Activated naive CD8-positive, alpha-beta T cell treated with anti-CD3 and anti-CD28 coated beads for 36 hours (primary cell): ENCODE measurements around the gene AUTS2. TPM values are rescaled to one million over a fixed set of nuclear protein-coding genes. Genes with fewer than 3 reads are reported as not detected.
"Not testable (repeated sequence)": the region's sequence is repeated elsewhere in the genome, so short reads cannot be mapped to it uniquely, and the experiment has no call there.

Experiments used
- DNase-seq: peaks from one replicate; pipeline ENCODE4 v3.0.0; 2021
- H3K27ac Mint-ChIP-seq: one replicate; pipeline ENCODE4 v1.8.0; 2022; ENCODE audit warnings: mild to moderate bottlenecking, moderate library complexity, mixed read lengths
- H3K27me3 Mint-ChIP-seq: one replicate; pipeline ENCODE4 v1.8.0; 2022; ENCODE audit warnings: mild to moderate bottlenecking, mixed read lengths
- H3K36me3 Mint-ChIP-seq: one replicate; pipeline ENCODE4 v1.8.0; 2021; ENCODE audit warnings: mild to moderate bottlenecking, mixed read lengths
- H3K4me1 Mint-ChIP-seq: one replicate; pipeline ENCODE4 v1.8.0; 2021; ENCODE audit warnings: mixed read lengths
- H3K4me3 Mint-ChIP-seq: one replicate; pipeline ENCODE4 v1.8.0; 2022; ENCODE audit warnings: mild to moderate bottlenecking, moderate library complexity, mixed read lengths
- H3K9me3 Mint-ChIP-seq: one replicate; pipeline ENCODE4 v1.8.0; 2022; ENCODE audit warnings: mixed read lengths
- total RNA-seq, 2 experiments: library from RNA; stranded (reverse); gene quantifications; one replicate each; pipeline ENCODE4 v1.2.3, GENCODE V29; 2021

The AUTS2 gene
- total RNA-seq, 2 experiments from 2014 or later, result 0.58 to 0.78 TPM

DNA sequence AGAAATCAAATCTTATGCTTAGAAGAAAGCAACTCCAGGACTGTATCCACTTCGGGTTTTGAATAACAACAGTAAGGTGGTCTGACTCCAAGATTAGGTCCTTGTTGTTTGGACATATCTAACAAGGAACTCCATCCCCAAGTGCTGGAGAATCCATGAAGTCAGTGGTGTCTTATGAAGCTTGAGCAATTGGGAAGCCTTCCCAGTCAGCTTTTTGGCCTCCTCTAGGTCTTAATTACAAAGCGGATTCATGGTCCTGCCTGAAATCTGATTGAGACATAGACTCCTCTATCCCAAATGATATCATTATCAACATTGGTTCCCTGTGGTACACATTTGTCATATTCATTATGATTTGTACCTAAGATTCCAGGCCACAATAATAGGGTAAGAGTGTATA lies 642.6 kb downstream of the AUTS2 start:
- H3K27me3 Mint-ChIP-seq, result no peaks in the 10 kb centered on the region

DNA sequence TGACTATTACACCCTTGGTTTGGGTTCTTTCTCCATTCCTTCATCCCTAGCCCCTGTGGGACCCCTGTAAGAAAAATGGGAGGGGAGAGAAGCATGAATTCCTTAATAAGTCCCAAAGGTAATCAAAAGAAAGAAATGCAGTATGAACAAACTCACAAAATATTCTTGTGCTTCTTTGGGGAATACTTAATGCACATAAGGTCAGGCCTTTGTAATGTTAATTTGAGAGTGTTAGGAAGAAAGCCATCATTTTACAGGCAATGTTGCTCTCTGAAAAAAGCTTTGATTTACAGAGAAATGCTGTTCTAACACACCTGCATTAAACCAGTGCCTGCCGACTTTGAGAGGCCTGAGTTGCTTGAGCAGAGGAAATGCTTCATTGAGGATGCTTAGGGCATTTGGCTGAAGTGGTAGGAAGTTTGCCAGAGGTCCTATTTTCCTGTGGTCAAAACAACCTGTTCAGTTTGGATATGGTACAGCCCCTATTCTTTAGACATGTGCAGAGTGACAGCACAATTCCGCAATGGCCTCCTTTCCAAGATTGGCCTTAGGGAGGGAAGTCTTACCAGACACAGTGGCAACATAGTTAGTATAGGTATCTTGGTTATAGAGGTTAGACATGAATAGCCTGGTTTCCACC lies 643.4 kb downstream of the AUTS2 start:
- no peaks in the 10 kb centered on the region for H3K4me1 Mint-ChIP-seq
- H3K4me3 Mint-ChIP-seq, result no peak overlapping the region
- H3K27me3 Mint-ChIP-seq, result no peaks in the 10 kb centered on the region
- no peaks in the 10 kb centered on the region for H3K36me3 Mint-ChIP-seq
- no peaks in the 10 kb centered on the region for H3K9me3 Mint-ChIP-seq
- no peak for DNase-seq
- H3K27ac Mint-ChIP-seq, result no peak overlapping the region

More for the DNA sequence above, 642.6 kb downstream of the AUTS2 start:
- no peak overlapping the region for H3K4me3 Mint-ChIP-seq
- DNase-seq, result no peak
- no peaks in the 10 kb centered on the region for H3K4me1 Mint-ChIP-seq
- no peaks in the 10 kb centered on the region for H3K9me3 Mint-ChIP-seq
- H3K36me3 Mint-ChIP-seq, result no peaks in the 10 kb centered on the region
- H3K27ac Mint-ChIP-seq, result no peak overlapping the region

- no peak overlapping the region for H3K4me3 Mint-ChIP-seq
- no peak overlapping the region for H3K27ac Mint-ChIP-seq
- H3K9me3 Mint-ChIP-seq, result no peaks in the 10 kb centered on the region
- H3K4me1 Mint-ChIP-seq, result no peaks in the 10 kb centered on the region
- no peaks in the 10 kb centered on the region for H3K36me3 Mint-ChIP-seq
- H3K27me3 Mint-ChIP-seq, result no peaks in the 10 kb centered on the region
- no peak for DNase-seq
Observed at GRCh38 chr7:70242826-70243225, 644.6 kb downstream of the AUTS2 start.

- no peak overlapping the region for H3K4me3 Mint-ChIP-seq
- H3K9me3 Mint-ChIP-seq, result no peaks in the 10 kb centered on the region
- no peaks in the 10 kb centered on the region for H3K4me1 Mint-ChIP-seq
- no peak overlapping the region for H3K27ac Mint-ChIP-seq
- no peaks in the 10 kb centered on the region for H3K27me3 Mint-ChIP-seq
- H3K36me3 Mint-ChIP-seq, result no peaks in the 10 kb centered on the region
- no peak for DNase-seq
Observed at GRCh38 chr7:70243443-70243842, 645.2 kb downstream of the AUTS2 start.

- Mint-ChIP-seq H3K4me3 (no peak overlapping the region), H3K27ac (no peak overlapping the region), H3K9me3 (no peaks in the 10 kb centered on the region), H3K4me1 (no peaks in the 10 kb centered on the region), H3K27me3 (no peaks in the 10 kb centered on the region), H3K36me3 (no peaks in the 10 kb centered on the region)
- no peak for DNase-seq
Observed at GRCh38 chr7:70257921-70258320, 659.6 kb downstream of the AUTS2 start.

DNA sequence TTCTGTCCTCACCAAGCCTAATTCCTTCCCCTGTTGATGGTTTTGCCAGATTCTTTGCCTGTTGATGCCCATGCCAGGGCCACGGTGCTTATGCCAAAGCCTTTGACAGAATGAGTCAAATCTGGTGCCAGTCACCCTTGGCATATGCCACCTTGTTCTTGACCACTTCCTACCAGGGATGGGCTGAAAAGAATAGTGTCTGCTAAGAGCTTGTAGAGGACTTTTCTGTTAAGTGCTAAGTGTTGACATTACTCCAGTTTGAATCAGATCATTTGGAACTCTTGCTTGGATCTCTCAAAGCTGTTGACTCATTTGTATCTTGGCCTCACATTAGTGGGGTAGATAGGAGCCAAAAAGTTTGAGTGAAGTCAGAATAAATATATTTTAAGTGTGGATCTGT lies 661.2 kb downstream of the AUTS2 start:
- Mint-ChIP-seq H3K27ac (no peak overlapping the region), H3K36me3 (no peaks in the 10 kb centered on the region), H3K9me3 (no peaks in the 10 kb centered on the region), H3K27me3 (no peaks in the 10 kb centered on the region), H3K4me3 (no peak overlapping the region), H3K4me1 (no peaks in the 10 kb centered on the region)
- DNase-seq, result no peak

- Mint-ChIP-seq H3K36me3 (no peaks in the 10 kb centered on the region), H3K27me3 (no peaks in the 10 kb centered on the region), H3K9me3 (no peaks in the 10 kb centered on the region), H3K4me1 (no peaks in the 10 kb centered on the region), H3K4me3 (no peak overlapping the region), H3K27ac (no peak overlapping the region)
- DNase-seq, result no peak
Observed at GRCh38 chr7:70263471-70264255, 665.4 kb downstream of the AUTS2 start.

- no peaks in the 10 kb centered on the region for H3K27me3 Mint-ChIP-seq
- DNase-seq, result no peak
- H3K9me3 Mint-ChIP-seq, result no peaks in the 10 kb centered on the region
- no peak overlapping the region for H3K27ac Mint-ChIP-seq
- no peaks in the 10 kb centered on the region for H3K36me3 Mint-ChIP-seq
- H3K4me3 Mint-ChIP-seq, result no peak overlapping the region
- H3K4me1 Mint-ChIP-seq, result no peaks in the 10 kb centered on the region
Observed at GRCh38 chr7:70266186-70266585, 667.9 kb downstream of the AUTS2 start.

DNA sequence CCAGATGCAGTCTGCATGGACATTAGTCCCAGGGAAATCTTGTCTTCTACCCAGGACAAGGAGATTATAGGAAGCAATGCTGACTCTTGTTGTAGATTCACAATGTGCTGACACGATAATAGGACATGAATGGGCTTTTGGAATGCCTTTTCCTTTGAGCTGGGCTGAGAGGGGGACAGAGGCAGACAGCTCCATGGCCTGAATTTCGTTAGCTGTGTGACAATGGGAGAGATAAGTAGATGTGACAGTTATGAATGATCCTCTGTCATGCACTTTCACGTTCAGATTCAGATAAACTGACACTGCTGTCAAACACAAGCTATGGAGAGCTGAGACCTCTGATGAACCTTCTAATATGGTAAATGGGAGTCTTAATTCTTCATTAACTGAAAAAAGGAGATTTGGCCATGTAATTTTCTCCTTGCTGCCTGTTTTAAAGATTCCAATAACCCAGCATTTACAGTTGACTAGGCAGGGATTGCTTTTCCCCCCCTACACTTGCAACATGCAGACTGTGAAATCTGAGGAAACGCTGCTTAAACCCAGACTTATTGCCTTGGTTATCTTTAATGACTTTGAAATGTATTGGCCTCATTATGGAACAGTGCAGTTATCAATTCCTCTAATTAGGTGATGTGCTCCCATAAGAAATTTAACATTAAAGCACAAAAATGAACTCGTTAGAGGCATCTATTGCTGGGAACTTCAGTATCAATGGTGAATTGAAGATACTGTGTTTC lies 669.3 kb downstream of the AUTS2 start:
- H3K9me3 Mint-ChIP-seq, result no peaks in the 10 kb centered on the region

GRCh38 chr7:70268179-70268578 lies 669.9 kb downstream of the AUTS2 start:
- H3K36me3 Mint-ChIP-seq, result no peaks in the 10 kb centered on the region
- H3K27me3 Mint-ChIP-seq, result no peaks in the 10 kb centered on the region
- H3K9me3 Mint-ChIP-seq, result no peaks in the 10 kb centered on the region
- no peak overlapping the region for H3K27ac Mint-ChIP-seq
- DNase-seq, result no peak
- H3K4me3 Mint-ChIP-seq, result no peak overlapping the region
- no peaks in the 10 kb centered on the region for H3K4me1 Mint-ChIP-seq

More for the DNA sequence above, 669.3 kb downstream of the AUTS2 start:
- Mint-ChIP-seq H3K27me3 (no peaks in the 10 kb centered on the region), H3K27ac (no peak overlapping the region), H3K36me3 (no peaks in the 10 kb centered on the region), H3K4me1 (no peaks in the 10 kb centered on the region), H3K4me3 (no peak overlapping the region)
- DNase-seq, result no peak

DNA sequence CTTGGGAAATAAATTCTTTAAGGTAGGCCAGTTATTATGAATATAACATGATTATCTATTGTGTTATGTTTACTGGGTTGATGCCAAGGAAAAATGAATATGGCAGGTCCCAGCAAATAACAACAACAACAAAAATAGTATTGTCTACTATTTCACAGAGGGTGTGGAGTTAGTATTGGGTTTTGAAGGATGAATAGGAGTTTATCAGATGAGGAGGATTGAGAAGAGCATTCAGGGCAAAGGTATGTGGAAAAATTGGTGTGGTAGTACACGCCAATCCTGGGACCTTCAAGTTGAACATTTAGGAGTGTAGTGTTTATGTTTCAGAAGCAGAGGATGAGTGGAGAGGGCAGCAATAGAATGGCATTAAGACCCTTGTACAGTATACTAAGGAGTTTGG lies 671.9 kb downstream of the AUTS2 start:
- H3K4me3 Mint-ChIP-seq, result no peak overlapping the region
- no peak for DNase-seq
- no peaks in the 10 kb centered on the region for H3K9me3 Mint-ChIP-seq
- no peaks in the 10 kb centered on the region for H3K4me1 Mint-ChIP-seq
- H3K27me3 Mint-ChIP-seq, result no peaks in the 10 kb centered on the region
- no peak overlapping the region for H3K27ac Mint-ChIP-seq
- H3K36me3 Mint-ChIP-seq, result no peaks in the 10 kb centered on the region

DNA sequence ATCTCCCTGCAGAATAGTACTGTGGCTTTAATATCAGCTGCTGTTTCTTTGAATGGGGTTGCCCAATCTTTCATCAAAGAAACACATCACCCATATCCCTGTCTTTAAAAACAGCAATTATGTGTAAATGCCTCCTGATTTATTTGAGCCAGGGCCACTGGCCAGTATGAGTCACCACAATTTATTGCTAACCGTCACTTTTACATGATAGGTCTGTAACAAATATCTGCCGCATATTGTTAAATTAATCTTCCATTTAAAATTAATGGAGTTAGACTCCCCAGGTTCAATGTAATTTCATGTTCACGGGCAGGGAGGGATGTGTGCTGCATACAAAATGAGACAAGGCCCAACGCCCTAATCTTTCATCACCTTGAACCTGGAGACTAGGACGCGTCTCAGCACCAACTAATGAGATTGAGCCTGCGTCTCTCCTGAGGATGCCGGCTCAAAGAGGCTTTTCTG lies 673.4 kb downstream of the AUTS2 start:
- no peaks in the 10 kb centered on the region for H3K9me3 Mint-ChIP-seq
- no peaks in the 10 kb centered on the region for H3K4me1 Mint-ChIP-seq
- H3K27me3 Mint-ChIP-seq, result no peaks in the 10 kb centered on the region
- no peaks in the 10 kb centered on the region for H3K36me3 Mint-ChIP-seq
- no peak overlapping the region for H3K27ac Mint-ChIP-seq
- no peak for DNase-seq
- H3K4me3 Mint-ChIP-seq, result no peak overlapping the region

- DNase-seq, H3K27ac Mint-ChIP-seq: not testable (repeated sequence)
Observed at GRCh38 chr7:70275570-70275969, 677.3 kb downstream of the AUTS2 start.

DNA sequence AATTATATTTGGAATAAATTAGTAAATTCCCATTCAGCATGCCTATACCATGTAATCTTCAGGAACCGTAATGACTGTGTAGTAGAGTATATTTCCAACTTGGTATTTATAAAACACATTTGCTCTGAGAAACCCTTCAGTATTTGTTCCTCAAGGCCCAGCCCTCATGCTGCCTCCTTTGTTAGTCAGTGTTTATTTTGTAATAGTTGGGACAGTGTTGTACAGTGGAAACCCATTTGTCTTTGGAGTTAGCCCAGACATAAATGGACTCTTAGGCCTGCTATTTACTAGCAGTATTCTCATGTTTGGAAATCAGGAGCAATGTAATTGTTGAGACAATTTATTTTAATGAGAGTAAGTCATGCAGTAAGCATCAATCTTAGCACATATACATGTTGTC lies 686.9 kb downstream of the AUTS2 start:
- no peaks in the 10 kb centered on the region for H3K27me3 Mint-ChIP-seq
- DNase-seq, result no peak
- H3K4me3 Mint-ChIP-seq, result no peak overlapping the region
- no peaks in the 10 kb centered on the region for H3K36me3 Mint-ChIP-seq
- no peak overlapping the region for H3K27ac Mint-ChIP-seq
- no peaks in the 10 kb centered on the region for H3K9me3 Mint-ChIP-seq
- no peaks in the 10 kb centered on the region for H3K4me1 Mint-ChIP-seq

More at GRCh38 chr7:70275570-70275969, 677.3 kb downstream of the AUTS2 start:
- H3K4me3 Mint-ChIP-seq, H3K4me1 Mint-ChIP-seq, H3K36me3 Mint-ChIP-seq, H3K27me3 Mint-ChIP-seq, H3K9me3 Mint-ChIP-seq: not testable (repeated sequence)

- H3K36me3 Mint-ChIP-seq, result no peaks in the 10 kb centered on the region
- H3K27me3 Mint-ChIP-seq, result no peaks in the 10 kb centered on the region
- H3K27ac Mint-ChIP-seq, result no peak overlapping the region
- H3K4me1 Mint-ChIP-seq, result no peaks in the 10 kb centered on the region
- H3K4me3 Mint-ChIP-seq, result no peak overlapping the region
- no peaks in the 10 kb centered on the region for H3K9me3 Mint-ChIP-seq
- no peak for DNase-seq
Observed at GRCh38 chr7:70285854-70286253, 687.6 kb downstream of the AUTS2 start.
